ENCODE measurements around the gene HNRNPA1L2. TPM values are rescaled to one million over a fixed set of nuclear protein-coding genes. Genes with fewer than 3 reads are reported as not detected.
A peak's percentile ranks its signal among the peaks of the same experiment; 100 is the strongest.
"Not testable (repeated sequence)": the region's sequence is repeated elsewhere in the genome, so short reads cannot be mapped to it uniquely, and the experiment has no call there.

The HNRNPA1L2 gene
- total RNA-seq, 1 experiment from 2014 or later = 10.6 TPM

- H2AK5ac ChIP-seq (ENCODE audit: insufficient read length, low read length) = no peak overlapping the region
- no peak overlapping the region for H3K27ac ChIP-seq (ENCODE audit: insufficient read length, low read depth, low read length)
- WGBS (ENCODE audit: extremely low coverage, insufficient read length, low lambda C conversion rate) = no CpG with 5 or more reads among the region's 3 CpGs
- peak overlapping the region; percentile 59 for H3K9ac ChIP-seq (ENCODE audit: extremely low read depth, insufficient read length, low read length)
- H3K14ac ChIP-seq (ENCODE audit: insufficient read depth, low read length) = no peak overlapping the region
- no peak overlapping the region for H2BK12ac ChIP-seq (ENCODE audit: insufficient read length, low read depth, low read length)
- no peak overlapping the region for H3K4ac ChIP-seq (ENCODE audit: low read depth, low read length)
- H3K36me3 Mint-ChIP-seq (ENCODE audit: insufficient read depth in 1 of 3, low read depth in 3 of 3) = no peaks in the 10 kb centered on the region; a peak in 1 of 7 replicates
- H2BK5ac ChIP-seq (ENCODE audit: insufficient read length, low read length) = no peak overlapping the region
- H2BK20ac ChIP-seq (ENCODE audit: low read depth, low read length, poor library complexity, severe bottlenecking) = no peak overlapping the region
- no peak overlapping the region for H3K18ac ChIP-seq (ENCODE audit: insufficient read length, low read depth, low read length)
- peaks cover 9 to 12% of the 10 kb centered on the region in 2 experiments for H3K4me1 Mint-ChIP-seq
- no peak overlapping the region for H3K23ac ChIP-seq (ENCODE audit: insufficient read length, low read depth, low read length)
- H2AFZ ChIP-seq (ENCODE audit: low read length) = no peak overlapping the region
- H3T11ph ChIP-seq (ENCODE audit: low read length) = no peak overlapping the region
- no peak for TF ChIP-seq CTCF (conservative IDR thresholded peaks at IDR 0.05)
- H3K4me3 Mint-ChIP-seq = peak overlapping the region; percentile 61 to 71
- peak overlapping the region in 1 of 3 experiments; percentile 55; a peak in 1 of 7 replicates for H3K27ac Mint-ChIP-seq
- H3K56ac ChIP-seq (ENCODE audit: insufficient read length, low read depth, low read length) = no peak overlapping the region
- H2BK15ac ChIP-seq (ENCODE audit: low read depth, low read length) = no peak overlapping the region
- no peaks in the 10 kb centered on the region for H3K79me1 ChIP-seq (ENCODE audit: insufficient read depth, low read depth, low read length, poor library complexity, severe bottlenecking)
- no peak overlapping the region for H4K5ac ChIP-seq (ENCODE audit: insufficient read length, low read depth, low read length)
- DNase-seq = no peak
- H3K9me3 Mint-ChIP-seq = no peaks in the 10 kb centered on the region
- peak overlapping the region; percentile 90 for H3K4me2 ChIP-seq (ENCODE audit: insufficient read depth, insufficient read length, low read length)
- H4K91ac ChIP-seq (ENCODE audit: insufficient read length, low read depth, low read length) = no peak overlapping the region
- no peaks in the 10 kb centered on the region for H3K27me3 ChIP-seq (ENCODE audit: insufficient read depth, low read length)
- H2BK120ac ChIP-seq (ENCODE audit: low read depth, low read length, poor library complexity, severe bottlenecking) = no peak overlapping the region
- no peaks in the 10 kb centered on the region for H3K79me2 ChIP-seq (ENCODE audit: insufficient read depth, low read length)
- H3K4me1 ChIP-seq (ENCODE audit: insufficient read depth, low read length) = no peaks in the 10 kb centered on the region
- no peaks in the 10 kb centered on the region for H3K9me3 ChIP-seq (ENCODE audit: control insufficient read depth, low read depth, low read length)
- peaks cover 7% of the 10 kb centered on the region for H3K23me2 ChIP-seq (ENCODE audit: insufficient read length, low read depth, low read length, poor library complexity, severe bottlenecking)
- H3K27me3 Mint-ChIP-seq (ENCODE audit: low read depth) = no peaks in the 10 kb centered on the region; the same call in 1 of the 2 replicates
- no peaks in the 10 kb centered on the region for H4K20me1 ChIP-seq (ENCODE audit: control insufficient read depth, insufficient read depth, insufficient read length)
- H4K8ac ChIP-seq (replicated peaks; ENCODE audit: insufficient read length, low read depth, low read length) = no peak overlapping the region
Observed at GRCh38 chr13:52600666-52601065, 41.6 kb upstream of the HNRNPA1L2 start.

- H2AFZ ChIP-seq (ENCODE audit: low read length); H2BK15ac ChIP-seq (ENCODE audit: low read depth, low read length); H3K14ac ChIP-seq (ENCODE audit: insufficient read depth, low read length); H4K8ac ChIP-seq (replicated peaks; ENCODE audit: insufficient read length, low read depth, low read length); H2BK5ac ChIP-seq (ENCODE audit: insufficient read length, low read length); H3K4me3 Mint-ChIP-seq; H3K9me3 ChIP-seq (ENCODE audit: control insufficient read depth, low read depth, low read length); H3K4ac ChIP-seq (ENCODE audit: low read depth, low read length); H3K4me1 ChIP-seq (ENCODE audit: insufficient read depth, low read length); H3K4me2 ChIP-seq (ENCODE audit: insufficient read depth, insufficient read length, low read length); H2BK12ac ChIP-seq (ENCODE audit: insufficient read length, low read depth, low read length); H3K56ac ChIP-seq (ENCODE audit: insufficient read length, low read depth, low read length); H4K20me1 ChIP-seq (ENCODE audit: control insufficient read depth, insufficient read depth, insufficient read length); DNase-seq; H3K27ac ChIP-seq (ENCODE audit: insufficient read length, low read depth, low read length); H4K5ac ChIP-seq (ENCODE audit: insufficient read length, low read depth, low read length); H3K23ac ChIP-seq (ENCODE audit: insufficient read length, low read depth, low read length); H3K36me3 Mint-ChIP-seq (ENCODE audit: insufficient read depth in 1 of 3, low read depth in 3 of 3); H3K18ac ChIP-seq (ENCODE audit: insufficient read length, low read depth, low read length); H3K27ac Mint-ChIP-seq; H3K27me3 Mint-ChIP-seq (ENCODE audit: low read depth); H2AK5ac ChIP-seq (ENCODE audit: insufficient read length, low read length); H2BK120ac ChIP-seq (ENCODE audit: low read depth, low read length, poor library complexity, severe bottlenecking); H3T11ph ChIP-seq (ENCODE audit: low read length); H3K79me2 ChIP-seq (ENCODE audit: insufficient read depth, low read length); H4K91ac ChIP-seq (ENCODE audit: insufficient read length, low read depth, low read length); H3K9ac ChIP-seq (ENCODE audit: extremely low read depth, insufficient read length, low read length); H3K79me1 ChIP-seq (ENCODE audit: insufficient read depth, low read depth, low read length, poor library complexity, severe bottlenecking); H3K9me3 Mint-ChIP-seq; H3K23me2 ChIP-seq (ENCODE audit: insufficient read length, low read depth, low read length, poor library complexity, severe bottlenecking); H2BK20ac ChIP-seq (ENCODE audit: low read depth, low read length, poor library complexity, severe bottlenecking); H3K27me3 ChIP-seq (ENCODE audit: insufficient read depth, low read length): not testable (repeated sequence)
- peaks cover 15 to 21% of the 10 kb centered on the region in 2 experiments for H3K4me1 Mint-ChIP-seq
- WGBS (ENCODE audit: extremely low coverage, insufficient read length, low lambda C conversion rate) = no CpG with 5 or more reads among the region's 4 CpGs
Observed at GRCh38 chr13:52603316-52603715, 38.9 kb upstream of the HNRNPA1L2 start.
